Ascending aorta (tissue), 2 donors: ENCODE results near the gene MMP27. TPM values are rescaled to one million over a fixed set of nuclear protein-coding genes. Genes with fewer than 3 reads are reported as not detected.
"Not testable (repeated sequence)": the region's sequence is repeated elsewhere in the genome, so short reads cannot be mapped to it uniquely, and the experiment has no call there.

Experiments used
- DNase-seq, 2 donors: peaks; one replicate each; pipeline ENCODE4 v3.0.0-alpha.2; 2019; ENCODE audit warnings: low spot score in 2 of 2
- H3K27ac ChIP-seq, 2 donors: fragments of 200-600 bp; sonication (generic); one replicate each; pipeline ENCODE4 v1.5.1; 2016 to 2017; ENCODE audit warnings: mild to moderate bottlenecking in 1 of 2
- H3K27me3 ChIP-seq: fragments of 200-600 bp; sonication (generic); one replicate; pipeline ENCODE4 v1.5.1; 2017
- H3K36me3 ChIP-seq, 2 donors: fragments of 200-600 bp; sonication (generic); one replicate each; pipeline ENCODE4 v1.5.1; 2016
- H3K4me1 ChIP-seq, 2 donors: fragments of 200-600 bp; sonication (generic); one replicate each; pipeline ENCODE4 v1.5.1; 2016 to 2017; ENCODE audit warnings: mild to moderate bottlenecking in 1 of 2
- H3K4me3 ChIP-seq, 2 donors: fragments of 200-600 bp; sonication (generic); one replicate each; pipeline ENCODE4 v1.5.1; 2016 to 2017; ENCODE audit warnings: mild to moderate bottlenecking in 1 of 2
- H3K9me3 ChIP-seq, 2 donors: fragments of 200-600 bp; sonication (generic); one replicate each; pipeline ENCODE4 v1.5.1; 2016
- intact Hi-C: fragments of 100-400 bp; cut with DNase I; formaldehyde crosslinking; loops from one replicate; pipeline ENCODE4 v1.15.1; 2023
- total RNA-seq: library from RNA; depleted of rRNA; stranded (reverse); fragments of >200 nt; gene quantifications from one replicate; pipeline ENCODE4 v1.1.0, GENCODE V29; 2016
- TF ChIP-seq, protein P1 (sequence below), 3 experiments: fragments of 200-600 bp in 2 of 3; fragments of 450-650 bp in 1 of 3; sonication (generic) in 2 of 3; IDR thresholded peaks; one replicate each; pipeline ENCODE4 v1.5.1; 2016 to 2019; ENCODE audit warnings: antibody characterized with exemption in 3 of 3, mild to moderate bottlenecking in 1 of 3, moderate library complexity in 1 of 3

MMP27 gene
- total RNA-seq, 1 donor from 2014 or later, result not detected

GRCh38 chr11:102734650-102735049 is 29.1 kb upstream of the MMP27 start:
- DNase-seq, result no peak
- Histone ChIP-seq H3K27me3 (no peaks in the 10 kb centered on the region), H3K4me1 (no peaks in the 10 kb centered on the region), H3K27ac (no peak overlapping the region), H3K36me3 (no peaks in the 10 kb centered on the region), H3K9me3 (no peaks in the 10 kb centered on the region), H3K4me3 (no peak overlapping the region)
- intact Hi-C loops, result no loop called here
- TF ChIP-seq, protein P1, sequence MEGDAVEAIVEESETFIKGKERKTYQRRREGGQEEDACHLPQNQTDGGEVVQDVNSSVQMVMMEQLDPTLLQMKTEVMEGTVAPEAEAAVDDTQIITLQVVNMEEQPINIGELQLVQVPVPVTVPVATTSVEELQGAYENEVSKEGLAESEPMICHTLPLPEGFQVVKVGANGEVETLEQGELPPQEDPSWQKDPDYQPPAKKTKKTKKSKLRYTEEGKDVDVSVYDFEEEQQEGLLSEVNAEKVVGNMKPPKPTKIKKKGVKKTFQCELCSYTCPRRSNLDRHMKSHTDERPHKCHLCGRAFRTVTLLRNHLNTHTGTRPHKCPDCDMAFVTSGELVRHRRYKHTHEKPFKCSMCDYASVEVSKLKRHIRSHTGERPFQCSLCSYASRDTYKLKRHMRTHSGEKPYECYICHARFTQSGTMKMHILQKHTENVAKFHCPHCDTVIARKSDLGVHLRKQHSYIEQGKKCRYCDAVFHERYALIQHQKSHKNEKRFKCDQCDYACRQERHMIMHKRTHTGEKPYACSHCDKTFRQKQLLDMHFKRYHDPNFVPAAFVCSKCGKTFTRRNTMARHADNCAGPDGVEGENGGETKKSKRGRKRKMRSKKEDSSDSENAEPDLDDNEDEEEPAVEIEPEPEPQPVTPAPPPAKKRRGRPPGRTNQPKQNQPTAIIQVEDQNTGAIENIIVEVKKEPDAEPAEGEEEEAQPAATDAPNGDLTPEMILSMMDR (IDR thresholded peaks at IDR 0.05), result no peak

GRCh38 chr11:102733232-102733875 is 27.8 kb upstream of the MMP27 start:
- Histone ChIP-seq H3K9me3 (no peaks in the 10 kb centered on the region), H3K27me3 (no peaks in the 10 kb centered on the region), H3K4me3 (no peak overlapping the region), H3K36me3 (no peaks in the 10 kb centered on the region), H3K4me1 (no peaks in the 10 kb centered on the region), H3K27ac (no peak overlapping the region)
- TF ChIP-seq, protein P1 (IDR thresholded peaks at IDR 0.05), result peak in 2 of 3 experiments; percentile 14 to 24
- intact Hi-C loops, result no loop called here
- DNase-seq, result peak in 1 of 2 donors; percentile 66

GRCh38 chr11:102730944-102731343 is 25.4 kb upstream of the MMP27 start:
- H3K9me3 ChIP-seq, H3K4me3 ChIP-seq, DNase-seq, H3K4me1 ChIP-seq, H3K27ac ChIP-seq, intact Hi-C loops, H3K36me3 ChIP-seq, H3K27me3 ChIP-seq: not testable (repeated sequence)

DNA sequence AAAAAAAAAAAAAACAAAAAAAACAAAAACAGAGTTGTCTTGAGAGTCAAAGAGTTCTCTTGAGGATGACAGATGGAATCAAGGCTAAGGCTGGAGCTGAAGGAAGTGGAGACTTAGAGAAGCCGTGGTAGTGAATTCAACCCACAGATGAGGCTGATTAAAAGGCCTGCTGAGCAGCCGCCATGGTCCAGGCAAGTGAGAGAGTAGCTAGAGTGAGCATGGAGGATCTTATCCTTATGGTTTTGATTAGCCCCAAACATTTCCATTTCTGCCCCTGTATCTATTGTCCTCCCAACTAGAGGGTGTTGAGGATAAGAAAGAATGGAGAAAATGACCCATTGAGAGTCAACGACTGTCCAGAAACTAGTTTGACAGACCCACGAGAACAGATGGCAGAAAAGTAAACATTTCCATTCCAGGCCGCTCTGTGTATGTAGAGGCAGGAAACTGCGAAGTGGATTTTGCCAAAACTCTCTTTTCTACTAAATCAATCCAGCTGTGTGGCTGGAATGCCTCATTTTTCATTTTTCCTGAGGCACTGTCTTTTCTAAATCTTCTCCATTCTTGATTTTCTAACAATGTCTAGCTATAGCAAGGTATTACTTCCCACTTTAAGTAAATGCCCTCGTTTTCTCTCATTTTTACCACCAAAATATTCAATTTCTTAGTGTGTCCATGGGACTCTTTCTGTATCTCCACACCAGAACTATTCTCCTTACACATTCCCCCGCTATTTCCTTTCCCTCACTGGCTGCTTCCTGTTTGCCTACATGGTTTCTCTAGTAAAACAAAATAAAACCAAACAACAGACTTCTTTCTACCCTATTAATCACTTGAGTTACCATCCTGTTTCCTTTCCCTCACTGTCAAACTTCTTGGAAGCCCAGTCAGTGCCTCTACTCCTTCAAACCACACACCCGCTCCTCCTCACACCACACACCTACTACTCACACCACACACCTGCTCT is 24.6 kb upstream of the MMP27 start:
- no peaks in the 10 kb centered on the region for H3K9me3 ChIP-seq
- DNase-seq, result no peak
- H3K4me3 ChIP-seq, result no peak overlapping the region
- H3K27ac ChIP-seq, result no peak overlapping the region
- no peaks in the 10 kb centered on the region for H3K4me1 ChIP-seq
- intact Hi-C loops, result no loop called here
- no peaks in the 10 kb centered on the region for H3K27me3 ChIP-seq
- H3K36me3 ChIP-seq, result no peaks in the 10 kb centered on the region
- TF ChIP-seq, protein P1 (IDR thresholded peaks at IDR 0.05), result no peak

DNA sequence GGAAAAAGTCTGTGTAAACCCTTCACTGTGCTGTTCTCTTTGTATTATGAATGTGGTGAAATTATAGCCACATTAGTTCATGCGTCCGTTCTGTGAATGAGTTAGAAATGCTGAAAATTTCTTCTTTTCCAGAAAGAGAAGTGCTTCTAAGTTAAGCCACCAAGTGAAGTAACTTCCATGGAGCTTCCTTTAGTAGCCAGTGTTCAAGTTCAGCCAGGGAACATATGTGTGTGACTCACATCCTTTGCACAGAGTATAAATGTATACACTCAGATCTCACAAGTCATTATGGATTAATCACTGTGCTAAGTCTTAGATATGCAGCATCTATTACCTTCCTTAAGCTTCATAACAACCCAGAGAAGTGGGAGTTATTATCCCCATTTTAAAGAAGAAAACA is 22.3 kb upstream of the MMP27 start:
- H3K9me3 ChIP-seq, result no peaks in the 10 kb centered on the region
- H3K36me3 ChIP-seq, result no peaks in the 10 kb centered on the region
- no peak overlapping the region for H3K4me3 ChIP-seq
- no peaks in the 10 kb centered on the region for H3K4me1 ChIP-seq
- DNase-seq, result no peak
- no peak overlapping the region for H3K27ac ChIP-seq
- no peaks in the 10 kb centered on the region for H3K27me3 ChIP-seq
- TF ChIP-seq, protein P1 (IDR thresholded peaks at IDR 0.05), result no peak
- intact Hi-C loops, result no loop called here

DNA sequence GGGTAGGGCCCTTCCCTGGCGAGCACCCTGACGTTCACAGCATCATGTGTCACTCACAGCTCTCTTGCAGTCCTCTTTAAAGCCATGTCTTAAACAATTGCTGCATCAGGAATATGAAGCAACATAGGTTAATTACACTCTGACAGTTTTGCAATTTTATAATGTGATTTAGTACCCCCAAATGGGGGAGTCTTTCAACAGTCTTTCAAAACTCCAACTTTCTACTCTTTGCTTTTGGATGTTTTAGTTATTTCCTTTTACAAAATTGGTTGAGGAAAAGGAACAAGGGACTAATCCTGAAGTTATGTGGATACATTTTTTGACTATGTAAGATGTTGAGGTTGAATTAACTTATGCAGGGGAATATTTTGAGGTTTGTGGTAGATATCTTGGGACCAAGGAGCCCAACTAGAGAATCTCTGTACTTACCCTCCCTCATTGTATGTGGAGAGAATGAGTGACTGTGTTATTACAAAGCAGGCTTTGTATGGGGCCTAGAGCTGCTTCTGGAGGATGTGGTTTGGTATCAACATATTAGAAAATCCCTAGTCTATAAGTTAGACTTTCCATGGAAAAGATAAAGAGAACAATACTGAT is 19.4 kb upstream of the MMP27 start, which contains the start of gene MMP8:
Gene MMP8 (minus strand): TSS at position 51 of the 597 bp plus-strand sequence. CDS start 99 bp downstream, outside the sequence.
- no peaks in the 10 kb centered on the region for H3K27me3 ChIP-seq
- no peaks in the 10 kb centered on the region for H3K36me3 ChIP-seq
- no peaks in the 10 kb centered on the region for H3K9me3 ChIP-seq
- DNase-seq, result no peak
- H3K27ac ChIP-seq, result no peak within 1 kb of the TSS
- intact Hi-C loops, result no loop called here
- no peak within 1 kb of the TSS for H3K4me3 ChIP-seq
- H3K4me1 ChIP-seq, result no peaks in the 10 kb centered on the region
- TF ChIP-seq, protein P1 (IDR thresholded peaks at IDR 0.05), result no peak
